Lower lobe of right lung (tissue), 2 donors: ENCODE results near the gene CPXM2. TPM values are rescaled to one million over a fixed set of nuclear protein-coding genes. Genes with fewer than 3 reads are reported as not detected.

Experiments
- ATAC-seq, 2 donors: fragments of 200-7000 bp; cut with Tn5 transposase; one replicate each; pipeline ENCODE4 v1.9.1; 2020 to 2022; ENCODE audit warnings: mild to moderate bottlenecking in 2 of 2, moderate library complexity in 2 of 2
- DNase-seq: peaks from one replicate; pipeline ENCODE4 v3.0.0-alpha.2; 2020
- H3K27ac ChIP-seq: fragments of 200-600 bp; one replicate; pipeline ENCODE4 v1.8.0; 2022
- H3K27me3 ChIP-seq: fragments of 200-600 bp; one replicate; pipeline ENCODE4 v1.8.0; 2022; ENCODE audit warnings: low read depth
- H3K36me3 ChIP-seq: fragments of 200-600 bp; one replicate; pipeline ENCODE4 v1.8.0; 2022; ENCODE audit warnings: mild to moderate bottlenecking
- H3K4me1 ChIP-seq: fragments of 200-600 bp; one replicate; pipeline ENCODE4 v1.8.0; 2022
- H3K4me3 ChIP-seq: fragments of 200-600 bp; one replicate; pipeline ENCODE4 v1.8.0; 2022; ENCODE audit warnings: mild to moderate bottlenecking
- H3K9me3 ChIP-seq: fragments of 200-600 bp; one replicate; pipeline ENCODE4 v1.8.0; 2022
- intact Hi-C: fragments of 100-400 bp; cut with DNase I; formaldehyde crosslinking; loops from one replicate; pipeline ENCODE4 v1.11.0; 2022
- total RNA-seq: library from RNA; stranded (reverse); fragmentation: NEBNext Ultra II Directional; extraction: Animal tissue kit (Norgen Biotek cat#: 25700); gene quantifications from one replicate; pipeline ENCODE4 v1.2.1, GENCODE V29; 2021
- TF ChIP-seq, protein P1 (sequence below): fragments of 200-600 bp; IDR thresholded peaks from one replicate; pipeline ENCODE4 v1.8.0; 2022; ENCODE audit warnings: antibody characterized with exemption, mild to moderate bottlenecking
- donor health status: DM: no; HTN: yes; CAD: no; lungs with severe emphysema.

CPXM2 gene
- total RNA-seq, 1 donor from 2014 or later: 6.3 TPM

DNA sequence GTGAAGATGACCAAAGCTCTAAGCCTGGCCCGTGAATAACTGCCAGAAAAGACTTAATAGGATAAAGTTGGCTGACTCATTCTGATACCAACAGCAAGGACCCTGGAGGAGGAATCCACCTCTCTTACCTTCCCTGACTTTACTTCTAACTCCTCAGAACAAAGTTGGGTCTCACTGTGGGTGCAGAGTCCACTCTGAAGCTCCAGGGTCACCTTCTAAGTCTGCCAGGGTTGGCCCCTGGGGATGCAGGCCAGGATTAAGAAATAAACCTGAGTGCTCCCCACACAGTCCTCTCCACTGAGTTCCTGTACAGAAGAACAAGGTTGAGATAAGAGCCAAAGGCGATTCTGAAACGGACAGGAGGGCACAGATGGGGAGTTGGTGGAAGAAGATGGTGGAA lies 171.1 kb downstream of the CPXM2 start:
- Histone ChIP-seq H3K27ac (no peak overlapping the region), H3K36me3 (no peaks in the 10 kb centered on the region), H3K4me3 (no peak overlapping the region), H3K9me3 (no peaks in the 10 kb centered on the region), H3K4me1 (no peaks in the 10 kb centered on the region), H3K27me3 (no peaks in the 10 kb centered on the region)
- TF ChIP-seq, protein P1, sequence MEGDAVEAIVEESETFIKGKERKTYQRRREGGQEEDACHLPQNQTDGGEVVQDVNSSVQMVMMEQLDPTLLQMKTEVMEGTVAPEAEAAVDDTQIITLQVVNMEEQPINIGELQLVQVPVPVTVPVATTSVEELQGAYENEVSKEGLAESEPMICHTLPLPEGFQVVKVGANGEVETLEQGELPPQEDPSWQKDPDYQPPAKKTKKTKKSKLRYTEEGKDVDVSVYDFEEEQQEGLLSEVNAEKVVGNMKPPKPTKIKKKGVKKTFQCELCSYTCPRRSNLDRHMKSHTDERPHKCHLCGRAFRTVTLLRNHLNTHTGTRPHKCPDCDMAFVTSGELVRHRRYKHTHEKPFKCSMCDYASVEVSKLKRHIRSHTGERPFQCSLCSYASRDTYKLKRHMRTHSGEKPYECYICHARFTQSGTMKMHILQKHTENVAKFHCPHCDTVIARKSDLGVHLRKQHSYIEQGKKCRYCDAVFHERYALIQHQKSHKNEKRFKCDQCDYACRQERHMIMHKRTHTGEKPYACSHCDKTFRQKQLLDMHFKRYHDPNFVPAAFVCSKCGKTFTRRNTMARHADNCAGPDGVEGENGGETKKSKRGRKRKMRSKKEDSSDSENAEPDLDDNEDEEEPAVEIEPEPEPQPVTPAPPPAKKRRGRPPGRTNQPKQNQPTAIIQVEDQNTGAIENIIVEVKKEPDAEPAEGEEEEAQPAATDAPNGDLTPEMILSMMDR: no peak
- DNase-seq: no peak
- intact Hi-C loops: no loop called here
- ATAC-seq: no peak

DNA sequence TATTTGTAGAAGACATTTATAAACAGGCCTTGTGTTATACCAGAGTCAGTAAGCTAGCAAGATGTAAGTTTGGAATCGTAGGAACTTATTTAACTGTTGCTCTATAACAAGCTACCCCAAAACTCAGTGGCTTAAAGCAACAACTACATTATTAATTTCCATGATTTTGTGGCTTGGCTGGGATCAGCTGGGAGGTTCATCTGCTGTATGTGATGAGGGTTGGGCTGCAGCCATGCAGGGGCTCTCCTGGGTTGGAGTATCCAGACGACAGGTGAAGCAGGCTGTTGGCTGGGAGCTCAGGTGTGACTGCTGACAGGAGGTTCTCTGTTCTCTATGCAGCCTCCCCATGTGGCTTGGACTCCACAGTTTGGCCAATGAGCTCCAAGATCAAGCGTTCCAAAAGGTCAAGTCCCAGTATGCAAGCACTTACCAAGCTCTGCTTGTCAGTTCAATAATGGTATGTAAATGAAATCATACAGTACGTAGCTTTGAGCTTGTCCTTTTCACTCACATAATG lies 173.0 kb downstream of the CPXM2 start:
- no peak overlapping the region for H3K27ac ChIP-seq
- H3K9me3 ChIP-seq: no peaks in the 10 kb centered on the region
- H3K4me3 ChIP-seq: no peak overlapping the region
- H3K36me3 ChIP-seq: no peaks in the 10 kb centered on the region
- ATAC-seq (no peak), DNase-seq (no peak)
- no peaks in the 10 kb centered on the region for H3K27me3 ChIP-seq
- no peaks in the 10 kb centered on the region for H3K4me1 ChIP-seq
- intact Hi-C loops: no loop called here
- TF ChIP-seq, protein P1: no peak

DNA sequence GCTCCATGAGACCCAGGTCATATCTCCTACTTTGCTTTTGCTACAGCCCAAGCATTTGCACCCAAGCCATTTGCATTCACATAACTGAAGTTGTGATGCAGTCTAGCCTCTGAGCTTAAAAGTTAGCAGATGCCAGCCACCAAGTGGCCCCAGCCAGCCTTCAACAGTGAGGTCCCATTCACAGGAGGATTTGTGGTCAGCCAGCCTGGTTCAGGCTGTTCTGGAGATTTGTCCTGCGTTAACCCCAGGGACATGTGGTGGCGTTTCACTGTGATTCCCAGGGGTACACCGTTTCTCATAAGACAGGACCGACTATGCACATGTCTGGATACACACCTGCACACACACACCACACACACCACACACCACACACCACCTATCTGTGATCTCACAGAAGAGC lies 174.3 kb downstream of the CPXM2 start:
- no peak overlapping the region for H3K4me3 ChIP-seq
- ATAC-seq (no peak), DNase-seq (no peak)
- H3K27me3 ChIP-seq: no peaks in the 10 kb centered on the region
- TF ChIP-seq, protein P1: no peak
- H3K4me1 ChIP-seq: no peaks in the 10 kb centered on the region
- no peak overlapping the region for H3K27ac ChIP-seq
- intact Hi-C loops: no loop called here
- no peaks in the 10 kb centered on the region for H3K36me3 ChIP-seq
- no peaks in the 10 kb centered on the region for H3K9me3 ChIP-seq

DNA sequence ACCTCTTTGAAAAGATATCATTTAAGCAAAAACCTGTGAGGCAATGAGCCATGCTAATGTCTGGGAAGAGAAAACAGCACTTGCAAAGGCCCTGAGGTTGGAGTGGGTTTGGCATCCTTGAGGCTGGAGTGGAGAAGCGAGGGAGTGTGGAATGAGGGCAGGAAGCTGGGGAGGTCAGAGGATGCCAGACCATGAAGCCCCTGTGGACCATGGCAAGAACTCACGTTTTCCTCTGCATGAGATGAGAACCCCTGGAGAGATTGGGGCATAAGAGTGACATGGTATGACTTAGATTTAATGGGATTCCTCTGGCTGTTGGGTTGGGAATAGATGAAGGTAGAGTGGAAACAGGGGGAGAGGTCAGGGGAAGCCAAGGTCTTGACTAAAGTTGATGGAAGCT lies 176.1 kb downstream of the CPXM2 start:
- H3K9me3 ChIP-seq: no peaks in the 10 kb centered on the region
- H3K4me1 ChIP-seq: no peaks in the 10 kb centered on the region
- TF ChIP-seq, protein P1: no peak
- DNase-seq: no peak
- no peaks in the 10 kb centered on the region for H3K36me3 ChIP-seq
- no peak overlapping the region for H3K27ac ChIP-seq
- no peak overlapping the region for H3K4me3 ChIP-seq
- intact Hi-C loops: no loop called here
- no peak for ATAC-seq
- no peaks in the 10 kb centered on the region for H3K27me3 ChIP-seq

DNA sequence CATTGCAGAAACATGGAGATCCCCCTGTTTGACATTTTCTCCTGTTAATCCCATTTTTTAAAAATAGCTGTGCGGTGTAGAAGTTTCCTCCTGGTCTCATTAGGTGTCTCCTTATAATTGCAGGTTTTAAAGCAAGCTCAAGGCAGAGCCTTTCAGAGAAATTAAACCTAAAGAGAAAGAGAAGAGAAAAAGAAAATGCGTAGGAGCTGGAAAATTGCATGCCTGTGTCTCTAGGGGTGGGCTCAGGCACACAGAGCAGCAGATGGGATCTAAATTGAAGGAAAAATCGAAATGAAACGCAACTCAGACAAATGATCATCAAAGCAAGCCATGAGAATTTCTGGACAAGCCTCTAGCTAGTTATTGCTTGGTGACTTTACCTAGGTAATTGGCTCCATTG lies 185.4 kb downstream of the CPXM2 start:
- no peaks in the 10 kb centered on the region for H3K27me3 ChIP-seq
- H3K36me3 ChIP-seq: no peaks in the 10 kb centered on the region
- TF ChIP-seq, protein P1: no peak
- intact Hi-C loops: no loop called here
- ATAC-seq: no peak
- H3K27ac ChIP-seq: no peak overlapping the region
- no peaks in the 10 kb centered on the region for H3K9me3 ChIP-seq
- DNase-seq: no peak
- H3K4me3 ChIP-seq: no peak overlapping the region
- no peaks in the 10 kb centered on the region for H3K4me1 ChIP-seq

DNA sequence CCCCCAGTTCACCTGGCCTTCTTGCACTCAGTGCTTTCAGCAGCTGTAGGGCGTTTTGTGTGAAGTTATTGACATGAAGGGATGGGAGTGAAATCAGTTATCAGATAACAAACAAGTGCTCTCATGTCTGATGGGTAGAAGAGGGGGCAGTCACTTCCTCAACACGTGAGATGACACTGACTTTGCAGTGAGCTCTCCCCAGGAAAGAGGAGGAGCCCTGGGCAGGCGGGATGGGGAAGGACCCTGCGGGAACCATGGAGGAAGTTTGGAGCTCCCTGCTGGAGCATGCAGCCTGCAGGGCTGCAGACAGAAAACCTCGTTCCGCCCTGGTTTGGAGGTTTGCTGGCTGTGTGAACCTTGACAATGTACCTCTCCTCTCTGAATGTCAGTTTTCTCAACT lies 186.8 kb downstream of the CPXM2 start:
- ATAC-seq (no peak), DNase-seq (no peak)
- H3K9me3 ChIP-seq: no peaks in the 10 kb centered on the region
- H3K4me1 ChIP-seq: no peaks in the 10 kb centered on the region
- intact Hi-C loops: no loop called here
- H3K27ac ChIP-seq: no peak overlapping the region
- no peaks in the 10 kb centered on the region for H3K36me3 ChIP-seq
- no peak overlapping the region for H3K4me3 ChIP-seq
- H3K27me3 ChIP-seq: no peaks in the 10 kb centered on the region
- TF ChIP-seq, protein P1: no peak
